ENCODE data around the gene KDM1B.

Gene KDM1B

DNA sequence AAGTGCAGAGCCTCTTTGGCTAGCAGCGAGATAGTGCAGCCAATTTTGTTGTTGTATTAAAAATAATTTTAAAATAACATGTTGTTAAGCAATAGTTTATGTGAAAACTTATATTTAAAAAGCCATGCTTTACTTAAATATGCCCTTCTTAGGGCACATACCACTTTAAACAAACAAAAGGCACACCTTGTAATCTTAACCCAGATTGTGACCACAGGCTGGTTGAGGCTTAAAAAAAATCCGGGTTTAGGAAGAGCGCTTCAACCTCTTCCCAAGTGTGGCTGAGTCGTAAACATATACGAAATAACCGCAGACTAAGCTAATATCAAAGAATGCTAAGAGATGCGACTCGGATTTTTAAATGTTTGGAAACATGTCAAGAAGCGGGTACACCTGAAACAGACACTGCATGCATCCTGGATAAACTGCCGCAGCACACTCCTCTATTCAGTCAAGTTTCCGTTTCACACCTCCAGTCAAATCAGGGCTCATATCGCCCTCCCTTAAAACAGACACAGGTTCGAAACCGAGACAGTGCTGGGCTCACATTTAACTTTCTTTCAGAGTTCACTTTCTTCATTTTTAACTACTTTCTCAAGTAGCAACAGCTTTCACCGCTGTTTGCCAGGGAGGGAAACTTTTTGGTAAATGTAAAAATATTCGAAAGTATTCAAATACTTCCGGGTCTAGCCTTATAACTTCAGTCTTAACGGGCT is 107.6 kb downstream of the KDM1B start:
- DNase-seq (ENCODE audit: low read depth in 2 of 2): no peak

DNA sequence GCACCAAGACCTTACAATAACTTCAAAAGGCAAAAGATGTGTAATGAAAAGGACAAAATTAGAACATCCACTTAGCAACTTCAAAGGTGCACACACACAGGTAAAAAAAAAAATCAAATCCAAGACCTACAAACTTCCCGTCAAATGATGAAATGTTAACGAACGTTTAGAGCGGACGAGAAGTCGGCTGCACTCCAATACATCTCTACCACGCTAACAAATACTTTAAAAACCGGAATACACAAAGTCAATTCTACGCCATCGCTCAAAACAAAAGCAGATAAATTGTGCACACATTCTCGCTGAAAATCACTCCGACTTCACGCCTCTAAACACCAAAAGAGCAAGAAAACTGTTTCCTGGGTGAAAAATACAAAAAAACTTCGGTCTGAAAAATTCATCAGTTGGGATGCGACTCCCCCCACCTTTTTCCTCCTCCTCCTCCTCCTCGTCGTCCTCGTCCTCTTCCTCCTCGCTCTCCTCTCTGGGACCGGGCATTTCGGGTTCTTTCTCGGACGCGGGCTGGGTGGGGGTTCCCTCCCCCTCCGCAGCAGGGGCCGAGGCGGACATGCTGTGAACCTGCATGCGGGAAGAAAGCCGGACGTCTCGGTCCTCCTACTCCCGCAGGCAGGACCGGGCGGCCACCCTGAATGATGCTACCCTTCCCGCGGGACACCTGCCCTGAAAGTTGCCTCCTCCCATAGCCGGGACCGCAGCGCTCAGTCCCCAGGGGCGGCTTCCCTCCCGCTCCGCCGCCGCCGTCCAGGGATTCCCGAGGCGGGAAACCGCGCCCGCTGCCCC is 108.4 kb downstream of the KDM1B start:
- no peak for DNase-seq (ENCODE audit: low read depth in 2 of 2)

DNA sequence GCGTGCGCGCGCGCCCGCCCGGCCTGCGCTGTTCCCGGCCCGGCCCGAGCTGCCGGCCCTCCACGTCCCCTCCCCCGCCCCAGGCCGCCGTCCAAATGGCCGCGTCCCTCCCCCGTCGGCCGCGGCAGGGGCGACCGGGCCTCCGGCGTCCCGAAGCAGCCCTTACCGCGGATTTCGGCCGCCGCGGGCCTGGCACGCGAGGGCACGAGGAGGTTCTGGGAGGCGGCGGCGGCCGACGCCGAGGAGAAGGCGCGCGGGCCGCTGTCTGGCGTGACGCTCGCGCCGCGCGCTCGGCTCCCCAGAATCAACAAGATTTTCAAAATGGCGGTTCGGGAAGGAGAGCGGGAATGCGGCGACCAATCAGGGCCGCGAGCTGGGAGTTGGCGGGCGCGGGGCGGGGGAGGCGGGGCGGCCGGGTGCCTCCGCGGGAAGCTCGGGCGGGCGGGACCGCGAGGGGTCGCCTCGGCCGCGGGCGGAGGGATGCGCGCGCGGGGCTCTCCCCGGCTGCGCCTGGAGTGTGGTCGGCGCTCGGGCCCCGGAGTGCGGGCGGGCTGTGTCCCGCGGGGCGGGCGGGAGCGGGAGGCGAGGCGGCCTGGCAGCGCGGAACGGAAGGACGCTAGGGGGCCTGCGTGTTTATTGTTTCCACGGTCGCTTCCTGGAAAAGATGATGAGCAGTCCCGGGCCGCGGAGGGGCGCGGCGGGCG is 109.1 kb downstream of the KDM1B start, which contains the start of gene DEK:
DEK (minus strand) TSS at position 312 of the 704 bp plus-strand sequence. CDS start 543 bp downstream, outside the sequence.
- DNase-seq (ENCODE audit: low read depth in 2 of 2): peak; percentile 71 to 76

DNA sequence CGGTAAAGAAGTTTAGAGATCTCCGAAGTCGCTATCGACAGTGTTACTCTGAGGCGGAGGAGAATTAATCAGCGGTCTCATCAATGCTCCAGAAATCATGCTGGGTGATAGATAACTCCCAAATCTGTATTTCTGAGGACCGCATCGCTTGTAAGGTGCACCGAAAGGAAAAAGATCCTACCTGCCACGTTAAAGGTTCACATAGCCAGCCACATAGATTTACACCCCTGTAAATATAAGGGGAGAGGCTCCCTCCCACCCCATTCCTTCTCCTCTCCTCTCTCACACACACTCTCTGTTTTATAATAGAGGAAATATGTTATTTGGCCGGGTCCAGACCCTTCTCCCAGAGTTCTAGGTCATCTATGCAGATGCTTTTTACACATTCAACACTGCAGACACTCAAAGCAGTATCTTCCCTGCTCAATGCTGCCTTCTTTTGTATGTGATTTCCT is 109.7 kb downstream of the KDM1B start:
- DNase-seq (ENCODE audit: low read depth in 2 of 2): no peak

DNA sequence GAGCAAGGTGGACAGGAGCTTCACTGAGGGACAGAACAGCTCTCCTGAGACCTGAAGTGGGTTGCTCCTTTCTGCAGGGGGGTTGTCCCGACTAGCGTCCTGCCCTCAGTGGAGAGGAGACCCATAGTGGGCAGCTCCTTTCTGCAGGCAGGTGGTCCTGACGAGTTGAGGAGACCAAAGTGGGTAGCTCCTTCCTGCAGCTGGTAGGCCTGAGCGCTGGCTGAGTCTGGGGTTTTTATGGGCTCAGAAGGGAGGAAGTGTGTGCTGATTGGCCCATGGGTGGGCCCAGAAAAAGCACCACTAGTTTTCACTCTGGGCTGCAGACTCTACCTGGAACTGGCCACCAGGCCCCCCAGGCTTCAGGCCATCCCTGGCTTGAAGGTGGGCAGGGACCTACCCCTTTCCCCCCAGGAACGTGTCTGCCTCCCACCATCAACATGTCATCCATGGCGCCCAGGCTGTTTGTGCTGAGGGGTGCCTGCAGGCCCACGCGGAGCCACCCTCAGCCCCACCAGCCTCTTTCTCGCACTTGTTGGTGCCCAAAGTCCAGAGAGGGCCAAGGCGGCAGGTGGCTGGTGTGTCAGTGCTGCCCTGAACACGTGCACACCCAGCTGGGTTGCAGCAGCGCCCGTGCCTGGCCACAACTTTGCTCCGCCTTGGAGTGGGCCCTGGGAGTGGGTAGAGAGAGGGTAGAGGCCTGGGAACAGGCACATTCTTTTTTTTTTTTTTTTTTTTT is 110.7 kb downstream of the KDM1B start:
- no peak for DNase-seq (ENCODE audit: low read depth in 2 of 2)

DNA sequence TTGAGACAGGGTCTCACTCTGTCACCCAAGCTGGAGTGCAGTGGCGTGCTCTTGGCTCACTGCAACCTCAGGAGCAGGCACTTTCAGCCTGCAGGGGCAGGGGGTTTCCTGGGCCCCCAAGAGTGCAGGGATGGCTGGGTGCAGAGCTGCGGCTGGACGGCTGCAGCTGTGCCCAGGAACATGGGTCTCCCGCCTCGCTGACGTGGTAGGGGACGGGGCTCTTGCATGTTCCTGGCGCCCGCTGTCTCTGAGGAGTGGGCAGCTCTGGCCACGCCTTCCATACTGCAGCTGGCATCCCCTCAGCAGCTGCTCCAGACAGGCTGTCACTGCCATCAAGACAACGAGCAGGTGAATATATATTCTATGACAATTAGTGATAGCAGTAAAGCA is 111.3 kb downstream of the KDM1B start:
- no peak for DNase-seq (ENCODE audit: low read depth in 2 of 2)

DNA sequence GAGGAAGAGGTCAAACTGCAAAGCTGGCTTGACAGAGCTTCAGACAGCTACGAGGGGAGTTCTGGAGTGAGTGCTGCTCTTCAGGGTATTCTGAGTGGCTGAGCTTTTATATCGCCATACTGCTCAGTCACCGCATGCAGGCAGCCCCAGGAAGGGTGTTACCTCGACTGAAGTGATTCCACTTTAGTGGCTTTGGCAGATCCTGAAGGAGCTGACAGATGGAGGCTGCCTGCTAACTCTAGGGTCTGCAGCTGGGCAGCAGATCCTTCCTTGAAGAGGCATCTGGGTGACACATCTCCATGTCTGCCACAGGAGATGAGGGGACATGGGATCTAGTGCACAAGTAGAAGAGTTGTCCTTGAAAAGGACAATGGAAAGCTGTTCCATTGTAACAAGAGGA is 112.8 kb downstream of the KDM1B start:
- DNase-seq (ENCODE audit: low read depth in 2 of 2): no peak

DNA sequence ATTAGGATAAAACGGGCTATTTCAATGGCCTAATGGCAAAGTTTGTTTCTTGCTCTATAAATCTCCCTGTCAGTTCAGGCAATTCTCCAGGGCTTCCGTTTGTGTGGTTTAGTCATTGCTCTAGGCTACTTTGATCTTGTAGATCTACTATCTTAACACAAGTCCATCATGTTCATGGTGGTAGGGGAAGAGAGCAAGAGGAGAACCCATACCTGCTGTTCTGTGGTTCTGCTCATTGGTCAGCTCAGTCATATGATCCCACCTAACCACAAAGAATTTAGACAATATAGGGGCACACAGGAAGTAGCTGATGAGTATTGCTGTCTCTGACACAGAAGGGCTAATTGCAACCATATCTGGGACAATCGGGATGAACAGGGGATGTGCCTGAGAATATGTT is 114.0 kb downstream of the KDM1B start:
- peak in 1 of 2 experiments; percentile 52 for DNase-seq (ENCODE audit: low read depth in 2 of 2)

DNA sequence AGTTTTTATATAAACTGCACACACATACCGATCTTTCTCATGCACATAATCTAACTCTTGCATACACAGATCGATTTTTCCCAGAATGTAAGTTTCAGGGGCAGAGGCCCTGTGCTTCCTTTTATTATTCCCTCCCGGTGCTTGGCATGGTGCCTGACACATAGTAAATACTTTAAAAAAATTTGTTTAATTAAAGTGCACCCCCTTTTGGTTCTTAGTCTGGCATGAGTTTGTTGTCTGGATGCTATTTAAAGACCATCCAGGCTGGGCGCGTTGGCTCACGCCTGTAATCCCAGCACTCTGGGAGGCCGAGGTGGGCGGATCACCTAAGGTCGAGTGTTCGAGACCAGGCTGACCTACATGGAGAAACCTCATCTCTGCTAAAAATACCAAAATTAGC is 114.5 kb downstream of the KDM1B start:
- DNase-seq (ENCODE audit: low read depth in 2 of 2): no peak

DNA sequence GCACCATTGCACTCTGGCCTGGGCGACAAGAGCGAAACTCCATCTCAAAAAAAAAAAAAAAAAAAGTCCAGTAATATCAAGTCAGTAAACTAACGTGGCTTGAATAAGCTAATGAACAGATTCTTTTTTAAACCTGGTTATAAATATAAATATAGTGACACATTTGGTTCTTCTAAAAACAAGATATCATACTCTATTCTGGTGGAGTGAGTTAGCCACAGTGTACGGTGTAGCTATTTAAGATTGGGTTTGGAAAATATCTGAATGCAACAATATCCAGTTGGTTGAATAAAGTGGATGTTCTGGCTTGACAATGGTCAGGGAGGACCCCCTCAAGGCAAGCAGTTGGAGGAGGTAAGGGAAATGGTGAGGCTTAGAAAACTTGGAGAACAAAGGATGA is 115.0 kb downstream of the KDM1B start:
- DNase-seq (ENCODE audit: low read depth in 2 of 2): no peak

All from fibroblast of skin of left quadriceps (primary cell).